ENCODE data around the gene CNBD2.

GRCh38 chr20:36028106-36028808, 59.9 kb downstream of the CNBD2 start:
- TF ChIP-seq CTCF (IDR thresholded peaks at IDR 0.05): no peak
- no peak for TF ChIP-seq POLR2A (IDR thresholded peaks at IDR 0.05)
